ENCODE measurements around the gene CYP2A6.
"Not testable (repeated sequence)": the region's sequence is repeated elsewhere in the genome, so short reads cannot be mapped to it uniquely, and the experiment has no call there.

The CYP2A6 gene

DNA sequence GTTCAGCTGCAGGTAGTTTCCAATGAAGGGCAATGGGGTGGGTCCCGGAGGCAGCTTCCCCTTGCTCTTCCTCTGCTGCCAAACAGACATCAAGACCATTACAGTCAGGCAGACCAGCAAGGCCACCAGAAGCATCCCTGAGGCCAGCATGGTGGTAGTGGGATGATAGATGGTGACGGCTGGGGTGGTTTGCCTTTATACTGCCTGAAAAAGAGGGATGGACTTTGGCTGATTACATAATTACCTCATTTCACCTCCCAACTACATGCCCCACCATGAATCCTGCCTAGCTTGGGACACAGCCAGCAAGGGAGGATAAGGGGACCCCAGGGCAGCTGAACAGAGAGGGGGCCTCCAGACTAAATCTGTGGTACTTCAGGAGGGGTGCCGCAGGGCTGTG, at the start of gene CYP2A6:
CYP2A6 (minus strand) TSS at position 171 of the 400 bp plus-strand sequence; CDS start at position 150, 21 bp downstream.
- H3K36me3 ChIP-seq (replicated peaks; ENCODE audit: low read depth, low read length); H3K4me3 ChIP-seq (ENCODE audit: low read length); H3K27ac ChIP-seq (ENCODE audit: low read length); H4K20me1 ChIP-seq (ENCODE audit: insufficient read depth, low read length); H3K4me2 ChIP-seq (ENCODE audit: low read length); H3K79me2 ChIP-seq (ENCODE audit: low read length); H3K27me3 ChIP-seq (ENCODE audit: low read depth, low read length); H2AFZ ChIP-seq (ENCODE audit: low read depth, low read length); H3K4me1 ChIP-seq (ENCODE audit: low read length); H3K9me3 ChIP-seq (ENCODE audit: insufficient read depth, low read length); H3K9ac ChIP-seq (ENCODE audit: low read length): not testable (repeated sequence)

GRCh38 chr19:40899964-40900363, 49.7 kb upstream of the CYP2A6 start:
- H3K79me2 ChIP-seq (ENCODE audit: low read length); H2AFZ ChIP-seq (ENCODE audit: low read depth, low read length); H3K27me3 ChIP-seq (ENCODE audit: low read depth, low read length); H3K36me3 ChIP-seq (replicated peaks; ENCODE audit: low read depth, low read length); H3K27ac ChIP-seq (ENCODE audit: low read length); H3K9me3 ChIP-seq (ENCODE audit: insufficient read depth, low read length); H4K20me1 ChIP-seq (ENCODE audit: insufficient read depth, low read length); H3K4me3 ChIP-seq (ENCODE audit: low read length); H3K4me1 ChIP-seq (ENCODE audit: low read length); H3K4me2 ChIP-seq (ENCODE audit: low read length); H3K9ac ChIP-seq (ENCODE audit: low read length): not testable (repeated sequence)

- not testable (repeated sequence) for H3K36me3 ChIP-seq (replicated peaks; ENCODE audit: low read depth, low read length); H3K79me2 ChIP-seq (ENCODE audit: low read length); H2AFZ ChIP-seq (ENCODE audit: low read depth, low read length); H4K20me1 ChIP-seq (ENCODE audit: insufficient read depth, low read length); H3K9me3 ChIP-seq (ENCODE audit: insufficient read depth, low read length); H3K27ac ChIP-seq (ENCODE audit: low read length); H3K4me2 ChIP-seq (ENCODE audit: low read length); H3K4me1 ChIP-seq (ENCODE audit: low read length); H3K4me3 ChIP-seq (ENCODE audit: low read length); H3K9ac ChIP-seq (ENCODE audit: low read length)
- H3K27me3 ChIP-seq (ENCODE audit: low read depth, low read length), result peaks cover 12% of the 10 kb centered on the region
Measured at GRCh38 chr19:40896843-40897789, 46.9 kb upstream of the CYP2A6 start.

DNA sequence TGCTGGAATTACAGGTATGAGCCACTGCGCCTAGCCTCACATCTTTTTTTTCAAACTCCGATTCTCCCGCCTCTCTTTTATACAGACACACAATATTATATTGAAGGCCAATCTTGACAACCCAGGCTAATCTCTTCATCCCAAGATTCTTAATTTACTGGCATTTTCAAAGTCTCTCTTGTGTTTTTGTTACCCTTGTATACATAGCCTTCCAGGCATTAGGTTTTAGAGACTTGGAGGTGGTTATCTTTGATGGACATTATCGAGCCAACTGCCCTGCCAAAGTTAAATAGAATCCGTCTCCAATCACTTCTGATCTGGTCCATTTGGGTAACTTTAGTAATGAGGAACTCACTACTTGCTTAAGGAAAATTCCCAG, 46.2 kb upstream of the CYP2A6 start:
- Histone ChIP-seq H3K9me3 (ENCODE audit: insufficient read depth, low read length) (no peaks in the 10 kb centered on the region), H3K4me3 (ENCODE audit: low read length) (no peak overlapping the region), H3K27ac (ENCODE audit: low read length) (no peak overlapping the region), H2AFZ (ENCODE audit: low read depth, low read length) (no peak overlapping the region), H3K36me3 (replicated peaks; ENCODE audit: low read depth, low read length) (no peaks in the 10 kb centered on the region), H3K4me2 (ENCODE audit: low read length) (no peak overlapping the region), H3K79me2 (ENCODE audit: low read length) (no peaks in the 10 kb centered on the region), H3K27me3 (ENCODE audit: low read depth, low read length) (peaks cover 15% of the 10 kb centered on the region), H3K9ac (ENCODE audit: low read length) (no peak overlapping the region), H3K4me1 (ENCODE audit: low read length) (no peaks in the 10 kb centered on the region), H4K20me1 (ENCODE audit: insufficient read depth, low read length) (no peaks in the 10 kb centered on the region)
- TF ChIP-seq, protein P1, sequence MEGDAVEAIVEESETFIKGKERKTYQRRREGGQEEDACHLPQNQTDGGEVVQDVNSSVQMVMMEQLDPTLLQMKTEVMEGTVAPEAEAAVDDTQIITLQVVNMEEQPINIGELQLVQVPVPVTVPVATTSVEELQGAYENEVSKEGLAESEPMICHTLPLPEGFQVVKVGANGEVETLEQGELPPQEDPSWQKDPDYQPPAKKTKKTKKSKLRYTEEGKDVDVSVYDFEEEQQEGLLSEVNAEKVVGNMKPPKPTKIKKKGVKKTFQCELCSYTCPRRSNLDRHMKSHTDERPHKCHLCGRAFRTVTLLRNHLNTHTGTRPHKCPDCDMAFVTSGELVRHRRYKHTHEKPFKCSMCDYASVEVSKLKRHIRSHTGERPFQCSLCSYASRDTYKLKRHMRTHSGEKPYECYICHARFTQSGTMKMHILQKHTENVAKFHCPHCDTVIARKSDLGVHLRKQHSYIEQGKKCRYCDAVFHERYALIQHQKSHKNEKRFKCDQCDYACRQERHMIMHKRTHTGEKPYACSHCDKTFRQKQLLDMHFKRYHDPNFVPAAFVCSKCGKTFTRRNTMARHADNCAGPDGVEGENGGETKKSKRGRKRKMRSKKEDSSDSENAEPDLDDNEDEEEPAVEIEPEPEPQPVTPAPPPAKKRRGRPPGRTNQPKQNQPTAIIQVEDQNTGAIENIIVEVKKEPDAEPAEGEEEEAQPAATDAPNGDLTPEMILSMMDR (IDR thresholded peaks at IDR 0.05; ENCODE audit: low read depth, low read length), result no peak
- TF ChIP-seq EZH2phosphoT487 (IDR thresholded peaks at IDR 0.05; ENCODE audit: low read depth), result no peak

DNA sequence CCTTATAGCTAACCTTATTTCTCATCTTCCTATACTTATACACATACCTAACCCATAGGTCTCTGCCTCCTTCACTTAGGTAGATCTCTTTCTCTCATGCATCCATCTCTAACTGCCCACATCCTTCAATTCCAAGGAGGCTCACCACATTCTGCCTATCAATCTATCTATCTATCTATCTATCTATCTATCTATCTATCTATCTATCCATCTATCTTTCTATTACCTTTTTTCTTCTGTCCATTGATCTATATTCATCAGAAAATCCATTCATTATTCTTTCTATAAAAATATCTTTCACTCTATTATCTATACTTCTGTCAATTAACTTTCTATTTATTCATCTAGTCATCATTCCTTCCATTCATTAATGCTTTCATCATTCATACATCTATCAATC, 42.9 kb upstream of the CYP2A6 start:
- H3K4me3 ChIP-seq (ENCODE audit: low read length), result no peak overlapping the region
- no peaks in the 10 kb centered on the region for H3K79me2 ChIP-seq (ENCODE audit: low read length)
- H3K9ac ChIP-seq (ENCODE audit: low read length), result no peak overlapping the region
- no peaks in the 10 kb centered on the region for H3K4me1 ChIP-seq (ENCODE audit: low read length)
- peaks cover 27% of the 10 kb centered on the region for H3K27me3 ChIP-seq (ENCODE audit: low read depth, low read length)
- H3K27ac ChIP-seq (ENCODE audit: low read length), result no peak overlapping the region
- H3K4me2 ChIP-seq (ENCODE audit: low read length), result no peak overlapping the region
- H4K20me1 ChIP-seq (ENCODE audit: insufficient read depth, low read length), result no peaks in the 10 kb centered on the region
- no peak overlapping the region for H2AFZ ChIP-seq (ENCODE audit: low read depth, low read length)
- H3K36me3 ChIP-seq (replicated peaks; ENCODE audit: low read depth, low read length), result no peaks in the 10 kb centered on the region
- H3K9me3 ChIP-seq (ENCODE audit: insufficient read depth, low read length), result no peaks in the 10 kb centered on the region
- TF ChIP-seq, protein P1 (IDR thresholded peaks at IDR 0.05; ENCODE audit: low read depth, low read length), result no peak
- TF ChIP-seq EZH2phosphoT487 (IDR thresholded peaks at IDR 0.05; ENCODE audit: low read depth), result no peak
